K562 (cell line): ENCODE data around the gene DTYMK. TPM values are rescaled to one million over a fixed set of nuclear protein-coding genes. Genes with fewer than 3 reads are reported as not detected.

ENCODE experiments used
- CREM ChIP-seq: IDR thresholded peaks from 2 replicates; pipeline ENCODE4 v1.6.1; 2014; ENCODE audit warnings: antibody characterized with exemption, low read depth
- HDAC3 ChIP-seq: fragments of 450-650 bp; IDR thresholded peaks from 2 replicates; pipeline ENCODE4 v1.6.1; 2018; ENCODE audit warnings: borderline replicate concordance, mild to moderate bottlenecking, moderate library complexity; ENCODE audit not compliant: partially characterized antibody
- MYBL2 ChIP-seq, 2 experiments: fragments of 450-650 bp in 1 of 2; sonication (generic) in 1 of 2; formaldehyde crosslinking in 1 of 2; IDR thresholded peaks; 2 replicates each; pipeline versions ENCODE4 v1.6.1 to v1.8.1; 2017 to 2022; ENCODE audit warnings: borderline replicate concordance in 1 of 2, inconsistent platforms in 1 of 2, low read depth in 1 of 2, mild to moderate bottlenecking in 1 of 2, missing genetic modification reagents in 1 of 2, moderate library complexity in 1 of 2
- NEUROD1 ChIP-seq: fragments of 150-350 bp; IDR thresholded peaks from 2 replicates; pipeline ENCODE4 v1.6.1; 2014; ENCODE audit warnings: borderline replicate concordance, low read length, low read depth; ENCODE audit not compliant: partially characterized antibody
- SUPT5H ChIP-seq: fragments of 450-650 bp; IDR thresholded peaks from 2 replicates; pipeline ENCODE4 v1.6.1; 2016
- TAF9B ChIP-seq: fragments of 450-650 bp; IDR thresholded peaks from 2 replicates; pipeline ENCODE4 v1.6.1; 2018; ENCODE audit warnings: mild to moderate bottlenecking; ENCODE audit not compliant: partially characterized antibody
- TCF3 ChIP-seq: sonication (generic); formaldehyde crosslinking; IDR thresholded peaks from 2 replicates; pipeline ENCODE4 v1.4.0; 2020; ENCODE audit warnings: mild to moderate bottlenecking, missing genetic modification reagents
- ZMIZ1 ChIP-seq, 2 experiments: fragments of 150-350 bp in 1 of 2; IDR thresholded peaks; 2 replicates each; pipeline ENCODE4 v1.6.1; 2012 to 2016; ENCODE audit warnings: low read depth in 2 of 2, low read length in 2 of 2, mild to moderate bottlenecking in 1 of 2, moderate library complexity in 1 of 2
- ZNF76 ChIP-seq: fragments of 250-450 bp; sonication (Bioruptor Pico); IDR thresholded peaks from 2 replicates; pipeline ENCODE4 v1.4.0; 2020; ENCODE audit warnings: mild to moderate bottlenecking, moderate library complexity, borderline replicate concordance
- polyA plus RNA-seq, 8 experiments: library from polyadenylated mRNA; depleted of rRNA in 4 of 8; stranded (reverse) in 5 of 8; unstranded in 3 of 8; fragments of >200 nt; fragmentation: Nextera tagmentation in 2 of 8; fragmentation: Illumina TruSeq in 1 of 8; extraction: Ambion mirVana in 2 of 8; extraction: Trizol in 1 of 8; gene quantifications; 2 replicates each; pipeline versions ENCODE4 v1.2.1 to v1.2.3, GENCODE V29; 2011 to 2014; ENCODE audit warnings: inconsistent platforms in 1 of 8, missing spikeins in 1 of 8
- total RNA-seq, 7 experiments: library from RNA; depleted of rRNA in 6 of 7; stranded (reverse); fragments of >200 nt in 6 of 7; fragmentation: Illumina TruSeq in 2 of 7; extraction: Trizol in 2 of 7; gene quantifications; 2 replicates each; pipeline versions ENCODE4 v1.2.1 to v1.2.3, GENCODE V29; 2011 to 2021; ENCODE audit warnings: low replicate concordance in 1 of 7
- TF ChIP-seq, protein P1 (sequence below): fragments of 200-800 bp; sonication (Bioruptor generic); IDR thresholded peaks from 2 replicates; pipeline ENCODE4 v1.6.1; 2017; ENCODE audit warnings: missing genetic modification characterization, missing compliant biosample characterization
- TF ChIP-seq, protein P2 (sequence below), 2 experiments: fragments of 450-650 bp in 1 of 2; sonication (generic) in 1 of 2; formaldehyde crosslinking in 1 of 2; IDR thresholded peaks; 2 replicates each; pipeline versions ENCODE4 v1.7.1 to v1.9.0; 2016 to 2022; ENCODE audit warnings: inconsistent platforms in 1 of 2, mild to moderate bottlenecking in 1 of 2, missing genetic modification reagents in 1 of 2

The DTYMK gene
- total and polyA plus RNA-seq, 9 of the 15 experiments (the other 6 are each of a cell fraction or from before 2014, with no cell fraction given): 8.2 to 85.0 (median 47.9) TPM

DNA sequence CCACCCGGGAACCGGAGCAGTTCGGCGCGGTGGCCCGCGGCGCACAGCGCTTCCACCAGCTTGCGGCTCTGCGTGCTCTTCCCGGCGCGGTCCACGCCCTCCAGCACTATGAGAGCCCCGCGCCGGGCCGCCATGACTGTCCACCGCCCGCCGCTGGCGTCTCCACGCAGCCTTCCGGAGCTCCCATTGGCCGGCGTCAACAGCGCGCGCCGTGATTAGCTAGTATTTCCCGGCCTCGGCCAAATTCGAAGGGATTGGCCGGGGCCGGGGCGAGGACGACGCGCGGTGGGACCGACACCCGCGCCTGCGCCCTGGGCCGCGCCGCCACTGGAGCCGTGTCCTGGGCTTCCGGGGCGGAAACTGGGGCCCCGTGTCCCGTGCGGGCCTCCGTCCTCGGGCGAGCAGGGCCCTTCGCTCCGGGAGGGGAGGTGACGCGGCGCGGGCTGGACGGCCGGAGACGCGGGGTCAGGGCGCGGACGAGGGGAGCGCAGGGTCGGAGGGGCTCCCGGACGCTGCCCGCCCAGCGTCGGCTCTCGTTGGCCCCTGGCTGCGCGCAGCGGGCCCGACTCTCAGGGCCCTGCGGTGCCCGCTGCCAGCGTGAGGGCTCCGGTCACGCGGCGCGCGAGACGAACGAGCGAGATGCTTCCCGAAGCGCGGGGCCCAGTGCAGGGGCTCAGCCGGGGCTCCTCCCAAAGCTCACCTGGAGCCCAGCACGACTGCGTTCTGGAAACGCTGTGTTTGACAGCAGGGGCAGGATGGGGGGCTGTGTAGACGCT is at the start of gene DTYMK (continued):
- TF ChIP-seq NEUROD1: peak; percentile 21
- 0 out of 4 replicates have a peak, but pooled peaks of 1 of the 2 experiments have one; percentile 33 for TF ChIP-seq ZMIZ1 (IDR thresholded peaks at IDR 0.05; ENCODE audit: low read depth in 2 of 2, low read length in 2 of 2)
- TF ChIP-seq TAF9B: no peak
- peak; percentile 61 for TF ChIP-seq SUPT5H
- TF ChIP-seq CREM: peak; percentile 95
- TF ChIP-seq ZNF76 (CRISPR knock-in tag): no peak
- peak; percentile 1; the same call in 1 of the 2 replicates for TF ChIP-seq TCF3 (CRISPR knock-in tag)
- no peak for TF ChIP-seq HDAC3
- TF ChIP-seq MYBL2 (IDR thresholded peaks at IDR 0.05; ENCODE audit: low read depth): peak; percentile 70
- TF ChIP-seq MYBL2 (CRISPR knock-in tag; IDR thresholded peaks at IDR 0.05; ENCODE audit: borderline replicate concordance): no peak
- TF ChIP-seq, protein P1, sequence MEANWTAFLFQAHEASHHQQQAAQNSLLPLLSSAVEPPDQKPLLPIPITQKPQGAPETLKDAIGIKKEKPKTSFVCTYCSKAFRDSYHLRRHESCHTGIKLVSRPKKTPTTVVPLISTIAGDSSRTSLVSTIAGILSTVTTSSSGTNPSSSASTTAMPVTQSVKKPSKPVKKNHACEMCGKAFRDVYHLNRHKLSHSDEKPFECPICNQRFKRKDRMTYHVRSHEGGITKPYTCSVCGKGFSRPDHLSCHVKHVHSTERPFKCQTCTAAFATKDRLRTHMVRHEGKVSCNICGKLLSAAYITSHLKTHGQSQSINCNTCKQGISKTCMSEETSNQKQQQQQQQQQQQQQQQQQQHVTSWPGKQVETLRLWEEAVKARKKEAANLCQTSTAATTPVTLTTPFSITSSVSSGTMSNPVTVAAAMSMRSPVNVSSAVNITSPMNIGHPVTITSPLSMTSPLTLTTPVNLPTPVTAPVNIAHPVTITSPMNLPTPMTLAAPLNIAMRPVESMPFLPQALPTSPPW (CRISPR knock-in tag): peak; percentile 74
- TF ChIP-seq, protein P2, sequence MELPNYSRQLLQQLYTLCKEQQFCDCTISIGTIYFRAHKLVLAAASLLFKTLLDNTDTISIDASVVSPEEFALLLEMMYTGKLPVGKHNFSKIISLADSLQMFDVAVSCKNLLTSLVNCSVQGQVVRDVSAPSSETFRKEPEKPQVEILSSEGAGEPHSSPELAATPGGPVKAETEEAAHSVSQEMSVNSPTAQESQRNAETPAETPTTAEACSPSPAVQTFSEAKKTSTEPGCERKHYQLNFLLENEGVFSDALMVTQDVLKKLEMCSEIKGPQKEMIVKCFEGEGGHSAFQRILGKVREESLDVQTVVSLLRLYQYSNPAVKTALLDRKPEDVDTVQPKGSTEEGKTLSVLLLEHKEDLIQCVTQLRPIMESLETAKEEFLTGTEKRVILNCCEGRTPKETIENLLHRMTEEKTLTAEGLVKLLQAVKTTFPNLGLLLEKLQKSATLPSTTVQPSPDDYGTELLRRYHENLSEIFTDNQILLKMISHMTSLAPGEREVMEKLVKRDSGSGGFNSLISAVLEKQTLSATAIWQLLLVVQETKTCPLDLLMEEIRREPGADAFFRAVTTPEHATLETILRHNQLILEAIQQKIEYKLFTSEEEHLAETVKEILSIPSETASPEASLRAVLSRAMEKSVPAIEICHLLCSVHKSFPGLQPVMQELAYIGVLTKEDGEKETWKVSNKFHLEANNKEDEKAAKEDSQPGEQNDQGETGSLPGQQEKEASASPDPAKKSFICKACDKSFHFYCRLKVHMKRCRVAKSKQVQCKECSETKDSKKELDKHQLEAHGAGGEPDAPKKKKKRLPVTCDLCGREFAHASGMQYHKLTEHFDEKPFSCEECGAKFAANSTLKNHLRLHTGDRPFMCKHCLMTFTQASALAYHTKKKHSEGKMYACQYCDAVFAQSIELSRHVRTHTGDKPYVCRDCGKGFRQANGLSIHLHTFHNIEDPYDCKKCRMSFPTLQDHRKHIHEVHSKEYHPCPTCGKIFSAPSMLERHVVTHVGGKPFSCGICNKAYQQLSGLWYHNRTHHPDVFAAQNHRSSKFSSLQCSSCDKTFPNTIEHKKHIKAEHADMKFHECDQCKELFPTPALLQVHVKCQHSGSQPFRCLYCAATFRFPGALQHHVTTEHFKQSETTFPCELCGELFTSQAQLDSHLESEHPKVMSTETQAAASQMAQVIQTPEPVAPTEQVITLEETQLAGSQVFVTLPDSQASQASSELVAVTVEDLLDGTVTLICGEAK (IDR thresholded peaks at IDR 0.05): peak; percentile 67
- TF ChIP-seq, protein P2 (CRISPR knock-in tag; IDR thresholded peaks at IDR 0.05): no peak
